Prostate gland (tissue), 2 donors: ENCODE data around the gene NDUFV1. TPM values are rescaled to one million over a fixed set of nuclear protein-coding genes. Genes with fewer than 3 reads are reported as not detected.
"Not testable (repeated sequence)": the region's sequence is repeated elsewhere in the genome, so short reads cannot be mapped to it uniquely, and the experiment has no call there.

Experiments used
- DNase-seq: peaks from one replicate; pipeline ENCODE4 v3.0.0-alpha.2; 2019; ENCODE audit warnings: low spot score
- H3K27ac ChIP-seq, 2 donors: fragments of 200-600 bp; sonication (generic); 2 replicates each; pipeline ENCODE4 v1.5.1; 2017 to 2019
- H3K27me3 ChIP-seq: fragments of 200-600 bp; sonication (generic); replicated peaks from 2 replicates; pipeline ENCODE4 v1.5.1; 2019; ENCODE audit not compliant: insufficient read depth
- H3K36me3 ChIP-seq, 2 donors: fragments of 200-600 bp; sonication (generic); 1 replicate in 1 of 2; 2 replicates in 1 of 2; pipeline versions ENCODE4 v1.5.1 to v1.8.1; 2017 to 2019
- H3K4me1 ChIP-seq: fragments of 200-600 bp; sonication (generic); replicated peaks from 2 replicates; pipeline ENCODE4 v1.5.1; 2019
- H3K4me3 ChIP-seq, 2 donors: fragments of 200-600 bp; sonication (generic); 2 replicates each; pipeline ENCODE4 v1.5.1; 2017 to 2019
- H3K9me3 ChIP-seq: fragments of 200-600 bp; sonication (generic); 2 replicates; pipeline ENCODE4 v1.5.1; 2017
- CTCF ChIP-seq, 4 experiments: fragments of 200-600 bp in 2 of 4; fragments of 450-650 bp in 2 of 4; sonication (generic) in 2 of 4; IDR thresholded peaks; 1 replicate in 3 of 4; 2 replicates in 1 of 4; pipeline ENCODE4 v1.5.1; 2016 to 2019; ENCODE audit warnings: antibody characterized with exemption in 4 of 4, mild to moderate bottlenecking in 2 of 4, moderate library complexity in 2 of 4
- POLR2A ChIP-seq: fragments of 450-650 bp; IDR thresholded peaks from one replicate; pipeline ENCODE4 v1.6.1; 2016; ENCODE audit warnings: antibody characterized with exemption, mild to moderate bottlenecking
- POLR2AphosphoS5 ChIP-seq: sonication (generic); formaldehyde crosslinking; IDR thresholded peaks from one replicate; pipeline ENCODE4 v1.6.1; 2017; ENCODE audit warnings: antibody characterized with exemption
- WGBS: methylation state at CpG from one replicate; pipeline ENCODE4 v1.1.5; 2018; 5-methylcytosine and 5-hydroxymethylcytosine counted together
- intact Hi-C: fragments of 100-400 bp; cut with DNase I; formaldehyde crosslinking; loops from one replicate; pipeline ENCODE4 v1.14.2; 2022
- total RNA-seq, 2 donors: library from RNA; depleted of rRNA; stranded (reverse); fragments of >200 nt; gene quantifications; one replicate each; pipeline ENCODE4 v1.1.0, GENCODE V29; 2016

NDUFV1 gene
- total RNA-seq, 2 donors from 2014 or later: 190 to 260 TPM

- H3K27me3 ChIP-seq: no peaks in the 10 kb centered on the region
- H3K36me3 ChIP-seq: no peaks in the 10 kb centered on the region
- no peak for TF ChIP-seq POLR2AphosphoS5
- TF ChIP-seq CTCF (IDR thresholded peaks at IDR 0.05): no peak
- TF ChIP-seq POLR2A: no peak
- H3K4me1 ChIP-seq: no peaks in the 10 kb centered on the region
- H3K9me3 ChIP-seq: no peaks in the 10 kb centered on the region
- WGBS: 26% methylated on average over 3 of the region's 3 CpGs
- no peak overlapping the region for H3K27ac ChIP-seq
- no peak for DNase-seq
- intact Hi-C loops: no loop called here
- no peak overlapping the region for H3K4me3 ChIP-seq
Measured at GRCh38 chr11:67593565-67593905, 13.2 kb upstream of the NDUFV1 start.

- H3K36me3 ChIP-seq: no peaks in the 10 kb centered on the region
- H3K4me1 ChIP-seq: no peaks in the 10 kb centered on the region
- H3K9me3 ChIP-seq: no peaks in the 10 kb centered on the region
- no peak overlapping the region for H3K27ac ChIP-seq
- intact Hi-C loops: no loop called here
- DNase-seq: no peak
- no peaks in the 10 kb centered on the region for H3K27me3 ChIP-seq
- TF ChIP-seq CTCF (IDR thresholded peaks at IDR 0.05) (no peak), POLR2A (no peak), POLR2AphosphoS5 (no peak)
- no peak overlapping the region for H3K4me3 ChIP-seq
- 81% methylated on average over 3 of the region's 3 CpGs for WGBS
Measured at GRCh38 chr11:67594480-67594879, 12.3 kb upstream of the NDUFV1 start.

GRCh38 chr11:67596753-67597300 is 9.9 kb upstream of the NDUFV1 start:
- H3K9me3 ChIP-seq: no peaks in the 10 kb centered on the region
- intact Hi-C loops: no loop called here
- no peaks in the 10 kb centered on the region for H3K4me1 ChIP-seq
- no peaks in the 10 kb centered on the region for H3K36me3 ChIP-seq
- no peak for DNase-seq
- WGBS: 88% methylated on average over 1 of the region's 1 CpG
- TF ChIP-seq POLR2A (no peak), POLR2AphosphoS5 (no peak), CTCF (IDR thresholded peaks at IDR 0.05) (no peak)
- H3K27me3 ChIP-seq: no peaks in the 10 kb centered on the region
- no peak overlapping the region for H3K27ac ChIP-seq
- H3K4me3 ChIP-seq: no peak overlapping the region

DNA sequence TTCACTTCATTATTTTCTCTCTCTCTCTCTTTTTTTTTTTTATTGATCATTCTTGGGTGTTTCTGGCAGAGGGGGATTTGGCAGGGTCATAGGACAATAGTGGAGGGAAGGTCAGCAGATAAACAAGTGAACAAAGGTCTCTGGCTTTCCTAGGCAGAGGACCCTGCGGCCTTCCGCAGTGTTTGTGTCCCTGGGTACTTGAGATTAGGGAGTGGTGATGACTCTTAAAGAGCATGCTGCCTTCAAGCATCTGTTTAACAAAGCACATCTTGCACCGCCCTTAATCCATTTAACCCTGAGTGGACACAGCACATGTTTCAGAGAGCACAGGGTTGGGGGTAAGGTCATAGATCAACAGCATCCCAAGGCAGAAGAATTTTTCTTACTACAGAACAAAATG is 9.3 kb upstream of the NDUFV1 start:
- H3K9me3 ChIP-seq, H3K27me3 ChIP-seq, intact Hi-C loops, H3K27ac ChIP-seq, DNase-seq, H3K4me3 ChIP-seq, H3K4me1 ChIP-seq, H3K36me3 ChIP-seq: not testable (repeated sequence)
- 96% methylated on average over 3 of the region's 3 CpGs for WGBS

DNA sequence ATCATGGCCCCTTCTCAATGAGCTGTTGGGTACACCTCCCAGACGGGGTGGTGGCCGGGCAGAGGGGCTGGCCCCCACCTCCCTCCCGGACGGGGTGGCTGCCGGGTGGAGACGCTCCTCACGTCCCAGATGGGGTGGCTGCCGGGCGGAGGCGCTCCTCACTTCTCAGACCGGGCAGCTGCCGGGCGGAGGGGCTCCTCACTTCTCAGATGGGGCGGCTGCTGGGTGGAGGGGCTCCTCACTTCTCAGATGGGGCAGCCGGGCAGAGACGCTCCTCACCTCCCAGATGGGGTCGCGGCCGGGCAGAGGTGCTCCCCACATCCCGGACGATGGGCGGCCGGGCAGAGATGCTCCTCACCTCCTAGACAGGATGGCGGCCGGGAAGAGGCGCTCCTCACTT is 8.8 kb upstream of the NDUFV1 start:
- H3K36me3 ChIP-seq, H3K4me1 ChIP-seq, H3K9me3 ChIP-seq, H3K27ac ChIP-seq, DNase-seq, H3K4me3 ChIP-seq, intact Hi-C loops, H3K27me3 ChIP-seq: not testable (repeated sequence)
- WGBS: 88% methylated on average over 15 of the region's 26 CpGs

- H3K27me3 ChIP-seq: no peaks in the 10 kb centered on the region
- DNase-seq: no peak
- WGBS: 88% methylated on average over 1 of the region's 1 CpG
- H3K9me3 ChIP-seq: no peaks in the 10 kb centered on the region
- H3K4me1 ChIP-seq: no peaks in the 10 kb centered on the region
- TF ChIP-seq POLR2A (no peak), POLR2AphosphoS5 (no peak), CTCF (IDR thresholded peaks at IDR 0.05) (no peak)
- no peak overlapping the region for H3K4me3 ChIP-seq
- intact Hi-C loops: no loop called here
- no peak overlapping the region for H3K27ac ChIP-seq
- no peaks in the 10 kb centered on the region for H3K36me3 ChIP-seq
Measured at GRCh38 chr11:67599149-67599548, 7.6 kb upstream of the NDUFV1 start.
